Measurements from ENCODE around the gene PSME3IP1. TPM values are rescaled to one million over a fixed set of nuclear protein-coding genes. Genes with fewer than 3 reads are reported as not detected.

The PSME3IP1 gene
- total RNA-seq, 1 experiment from 2014 or later, result 103 TPM

DNA sequence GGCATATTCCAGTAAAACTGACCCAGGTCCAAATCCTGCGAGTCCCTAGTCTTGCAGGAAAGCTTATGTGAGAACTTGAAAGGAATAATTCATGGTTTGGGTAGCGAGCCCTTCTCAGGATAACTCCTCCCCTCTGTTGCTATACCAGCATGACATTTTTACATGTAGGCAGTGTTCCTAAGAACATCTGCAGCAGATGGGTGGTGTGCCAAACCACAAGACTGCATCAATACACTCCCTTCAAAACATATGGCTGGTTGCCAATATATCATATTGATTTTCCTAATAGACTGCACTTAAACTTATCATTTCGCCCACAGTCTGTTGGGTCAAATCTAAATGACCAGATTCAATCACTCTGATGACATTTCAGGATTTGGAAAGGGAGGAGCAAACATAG lies 19.9 kb downstream of the PSME3IP1 start:
- no peak overlapping the region for H3K14ac ChIP-seq (ENCODE audit: insufficient read depth, low read length)
- Mint-ChIP-seq H3K4me1 (peaks cover 0 to 1% of the 10 kb centered on the region in 2 experiments; a peak in 1 of 4 replicates), H3K27ac (no peak overlapping the region), H3K4me3 (no peak overlapping the region), H3K36me3 (ENCODE audit: insufficient read depth in 1 of 3, low read depth in 3 of 3) (peaks cover 25 to 79% (median 57%) of the 10 kb centered on the region in 3 experiments), H3K9me3 (no peaks in the 10 kb centered on the region), H3K27me3 (ENCODE audit: low read depth) (no peaks in the 10 kb centered on the region)
- TF ChIP-seq, protein P1, sequence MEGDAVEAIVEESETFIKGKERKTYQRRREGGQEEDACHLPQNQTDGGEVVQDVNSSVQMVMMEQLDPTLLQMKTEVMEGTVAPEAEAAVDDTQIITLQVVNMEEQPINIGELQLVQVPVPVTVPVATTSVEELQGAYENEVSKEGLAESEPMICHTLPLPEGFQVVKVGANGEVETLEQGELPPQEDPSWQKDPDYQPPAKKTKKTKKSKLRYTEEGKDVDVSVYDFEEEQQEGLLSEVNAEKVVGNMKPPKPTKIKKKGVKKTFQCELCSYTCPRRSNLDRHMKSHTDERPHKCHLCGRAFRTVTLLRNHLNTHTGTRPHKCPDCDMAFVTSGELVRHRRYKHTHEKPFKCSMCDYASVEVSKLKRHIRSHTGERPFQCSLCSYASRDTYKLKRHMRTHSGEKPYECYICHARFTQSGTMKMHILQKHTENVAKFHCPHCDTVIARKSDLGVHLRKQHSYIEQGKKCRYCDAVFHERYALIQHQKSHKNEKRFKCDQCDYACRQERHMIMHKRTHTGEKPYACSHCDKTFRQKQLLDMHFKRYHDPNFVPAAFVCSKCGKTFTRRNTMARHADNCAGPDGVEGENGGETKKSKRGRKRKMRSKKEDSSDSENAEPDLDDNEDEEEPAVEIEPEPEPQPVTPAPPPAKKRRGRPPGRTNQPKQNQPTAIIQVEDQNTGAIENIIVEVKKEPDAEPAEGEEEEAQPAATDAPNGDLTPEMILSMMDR (conservative IDR thresholded peaks at IDR 0.05), result no peak
- no peak overlapping the region for H4K8ac ChIP-seq (replicated peaks; ENCODE audit: insufficient read length, low read depth, low read length)
- H3K27me3 ChIP-seq (ENCODE audit: insufficient read depth, low read length), result no peaks in the 10 kb centered on the region
- no peak overlapping the region for H3K9ac ChIP-seq (ENCODE audit: extremely low read depth, insufficient read length, low read length)
- no peaks in the 10 kb centered on the region for H3K23me2 ChIP-seq (ENCODE audit: insufficient read length, low read depth, low read length, poor library complexity, severe bottlenecking)
- no peaks in the 10 kb centered on the region for H3K4me1 ChIP-seq (ENCODE audit: insufficient read depth, low read length)
- H3T11ph ChIP-seq (ENCODE audit: low read length), result no peak overlapping the region
- H4K20me1 ChIP-seq (ENCODE audit: control insufficient read depth, insufficient read depth, insufficient read length), result no peaks in the 10 kb centered on the region
- no peak overlapping the region for H3K56ac ChIP-seq (ENCODE audit: insufficient read length, low read depth, low read length)
- H2BK5ac ChIP-seq (ENCODE audit: insufficient read length, low read length), result no peak overlapping the region
- no peaks in the 10 kb centered on the region for H3K79me2 ChIP-seq (ENCODE audit: insufficient read depth, low read length)
- H2AK5ac ChIP-seq (ENCODE audit: insufficient read length, low read length), result no peak overlapping the region
- H3K4ac ChIP-seq (ENCODE audit: low read depth, low read length), result no peak overlapping the region
- H3K79me1 ChIP-seq (ENCODE audit: insufficient read depth, low read depth, low read length, poor library complexity, severe bottlenecking), result no peaks in the 10 kb centered on the region
- no peak overlapping the region for H3K27ac ChIP-seq (ENCODE audit: insufficient read length, low read depth, low read length)
- H3K9me3 ChIP-seq (ENCODE audit: control insufficient read depth, low read depth, low read length), result no peaks in the 10 kb centered on the region
- no peak overlapping the region for H2BK12ac ChIP-seq (ENCODE audit: insufficient read length, low read depth, low read length)
- no peak overlapping the region for H4K5ac ChIP-seq (ENCODE audit: insufficient read length, low read depth, low read length)
- WGBS (ENCODE audit: extremely low coverage, insufficient read length, low lambda C conversion rate), result no CpG with 5 or more reads among the region's 3 CpGs
- no peak overlapping the region for H3K4me2 ChIP-seq (ENCODE audit: insufficient read depth, insufficient read length, low read length)
- H3K18ac ChIP-seq (ENCODE audit: insufficient read length, low read depth, low read length), result no peak overlapping the region
- no peak overlapping the region for H2BK120ac ChIP-seq (ENCODE audit: low read depth, low read length, poor library complexity, severe bottlenecking)
- no peak overlapping the region for H4K91ac ChIP-seq (ENCODE audit: insufficient read length, low read depth, low read length)
- no peak overlapping the region for H2BK15ac ChIP-seq (ENCODE audit: low read depth, low read length)
- no peak overlapping the region for H2AFZ ChIP-seq (ENCODE audit: low read length)
- H2BK20ac ChIP-seq (ENCODE audit: low read depth, low read length, poor library complexity, severe bottlenecking), result no peak overlapping the region
- no peak for DNase-seq
- H3K23ac ChIP-seq (ENCODE audit: insufficient read length, low read depth, low read length), result no peak overlapping the region

Data from H9 (cell line).